Mesenchymal stem cell (in vitro differentiated cells and primary cell): Measurements from ENCODE around the gene PCED1A.

Source experiments
- DNase-seq: peaks from one replicate; pipeline ENCODE4 v3.0.0-alpha.2; 2013
- H2AFZ ChIP-seq: one replicate; pipeline ENCODE4 v1.6.1; 2013; ENCODE audit warnings: low read depth, mild to moderate bottlenecking, control low read depth, inconsistent platforms, low read length, moderate library complexity
- H2AK5ac ChIP-seq: 2 replicates; pipeline ENCODE4 v1.6.1; 2013; ENCODE audit warnings: low read length, moderate library complexity, mild to moderate bottlenecking, inconsistent platforms; ENCODE audit not compliant: severe bottlenecking
- H2BK120ac ChIP-seq: one replicate; pipeline ENCODE4 v1.6.1; 2013; ENCODE audit warnings: low read depth, mild to moderate bottlenecking, inconsistent platforms, low read length, moderate library complexity
- H2BK12ac ChIP-seq, 2 experiments: one replicate each; pipeline ENCODE4 v1.6.1; 2013; ENCODE audit warnings: inconsistent platforms in 2 of 2, low read length in 2 of 2, mild to moderate bottlenecking in 2 of 2, moderate library complexity in 2 of 2, control low read depth in 1 of 2
- H2BK15ac ChIP-seq: one replicate; pipeline ENCODE4 v1.6.1; 2013; ENCODE audit warnings: mild to moderate bottlenecking, low read depth, inconsistent platforms; ENCODE audit not compliant: poor library complexity, severe bottlenecking
- H2BK5ac ChIP-seq: 2 replicates; pipeline ENCODE4 v1.6.1; 2013; ENCODE audit warnings: low read depth, mild to moderate bottlenecking, low read length, control low read depth, inconsistent platforms; ENCODE audit not compliant: poor library complexity, severe bottlenecking
- H3K14ac ChIP-seq, 2 experiments: one replicate each; pipeline ENCODE4 v1.6.1; 2013; ENCODE audit warnings: inconsistent platforms in 2 of 2, low read length in 2 of 2, control low read depth in 1 of 2, mild to moderate bottlenecking in 1 of 2, moderate library complexity in 1 of 2
- H3K18ac ChIP-seq, 2 experiments: one replicate each; pipeline ENCODE4 v1.6.1; 2013; ENCODE audit warnings: inconsistent platforms in 2 of 2, low read length in 2 of 2, control low read depth in 1 of 2, low read depth in 1 of 2, mild to moderate bottlenecking in 1 of 2
- H3K23ac ChIP-seq, 2 experiments: one replicate each; pipeline ENCODE4 v1.6.1; 2013; ENCODE audit warnings: inconsistent platforms in 2 of 2, low read length in 2 of 2, mild to moderate bottlenecking in 2 of 2, moderate library complexity in 2 of 2, control low read depth in 1 of 2
- H3K27ac ChIP-seq: 2 replicates; pipeline ENCODE4 v1.5.1; 2013; ENCODE audit warnings: mild to moderate bottlenecking, moderate library complexity, low read length, control low read depth, inconsistent platforms; ENCODE audit not compliant: poor library complexity, severe bottlenecking
- H3K27me3 ChIP-seq, 2 experiments: 2 replicates each; pipeline versions ENCODE4 v1.6.1 to v1.7.0; 2013; ENCODE audit warnings: low read length in 2 of 2, mild to moderate bottlenecking in 2 of 2, moderate library complexity in 2 of 2, control low read depth in 1 of 2, inconsistent platforms in 1 of 2; ENCODE audit not compliant: control insufficient read depth in 1 of 2, insufficient read depth in 1 of 2
- H3K36me3 ChIP-seq, 2 experiments: 2 replicates each; pipeline versions ENCODE4 v1.6.1 to v1.7.0; 2013; ENCODE audit warnings: low read length in 2 of 2, control low read depth in 1 of 2, inconsistent platforms in 1 of 2, low read depth in 1 of 2, mild to moderate bottlenecking in 1 of 2; ENCODE audit not compliant: insufficient read depth in 2 of 2, control insufficient read depth in 1 of 2
- H3K4ac ChIP-seq, 2 experiments: one replicate each; pipeline ENCODE4 v1.6.1; 2013; ENCODE audit warnings: inconsistent platforms in 2 of 2, low read length in 2 of 2, mild to moderate bottlenecking in 2 of 2, moderate library complexity in 2 of 2, control low read depth in 1 of 2, low read depth in 1 of 2
- H3K4me1 ChIP-seq: 2 replicates; pipeline ENCODE4 v1.6.1; 2013; ENCODE audit warnings: low read depth, low read length, control low read depth; ENCODE audit not compliant: control insufficient read depth, insufficient read depth
- H3K4me2 ChIP-seq: 2 replicates; pipeline ENCODE4 v1.6.1; 2013; ENCODE audit warnings: low read length, mild to moderate bottlenecking, inconsistent platforms; ENCODE audit not compliant: poor library complexity, severe bottlenecking
- H3K4me3 ChIP-seq, 2 experiments: 2 replicates each; pipeline versions ENCODE4 v1.5.1 to v1.7.0; 2013; ENCODE audit warnings: low read length in 2 of 2, mild to moderate bottlenecking in 2 of 2, control low read depth in 1 of 2, low read depth in 1 of 2; ENCODE audit not compliant: insufficient read depth in 1 of 2
- H3K79me1 ChIP-seq: replicated peaks from 2 replicates; pipeline ENCODE4 v1.6.1; 2013; ENCODE audit warnings: mild to moderate bottlenecking, control low read depth, low read length, inconsistent platforms; ENCODE audit not compliant: poor library complexity, severe bottlenecking
- H3K9ac ChIP-seq: 2 replicates; pipeline ENCODE4 v1.7.0; 2013; ENCODE audit warnings: mild to moderate bottlenecking, low read length, moderate library complexity
- H3K9me3 ChIP-seq: 2 replicates; pipeline ENCODE4 v1.7.0; 2013; ENCODE audit warnings: mild to moderate bottlenecking, low read length; ENCODE audit not compliant: control insufficient read depth
- H4K8ac ChIP-seq: one replicate; pipeline ENCODE4 v1.6.1; 2013; ENCODE audit warnings: inconsistent platforms, mild to moderate bottlenecking, low read length, moderate library complexity
- H4K91ac ChIP-seq: one replicate; pipeline ENCODE4 v1.6.1; 2013; ENCODE audit warnings: mild to moderate bottlenecking, low read length, inconsistent platforms
- WGBS: methylation state at CpG from one replicate; pipeline ENCODE4 v1.1.7; 2013; ENCODE audit warnings: mixed read lengths; 5-methylcytosine and 5-hydroxymethylcytosine counted together

Gene PCED1A

DNA sequence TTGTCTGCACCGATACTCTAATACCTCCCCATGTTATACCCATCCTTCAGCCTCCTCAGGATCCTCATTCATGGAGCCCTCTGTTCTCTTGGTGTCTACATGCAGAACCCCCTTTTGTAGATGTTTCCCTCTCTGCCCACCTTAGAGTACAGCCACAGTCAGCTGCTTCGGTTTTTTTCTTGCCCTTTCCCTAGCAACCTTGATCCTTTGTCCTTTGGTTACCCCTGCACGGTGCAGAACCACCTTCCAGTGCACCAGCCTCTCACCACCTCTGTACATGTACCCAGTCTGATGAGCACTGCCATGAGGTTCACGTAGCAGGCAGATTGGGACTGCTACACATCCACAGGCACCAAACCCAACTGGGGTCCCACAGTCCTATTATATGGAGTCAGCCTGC lies 7.3 kb upstream of the PCED1A start:
- Histone ChIP-seq H3K9me3 (no peaks in the 10 kb centered on the region), H2BK15ac (no peak overlapping the region), H4K8ac (no peak overlapping the region), H3K14ac (no peak overlapping the region), H2BK120ac (no peak overlapping the region), H3K23ac (no peak overlapping the region), H2BK12ac (no peak overlapping the region), H3K27ac (no peak overlapping the region), H3K18ac (no peak overlapping the region), H3K4me1 (peaks cover 3% of the 10 kb centered on the region), H3K79me1 (peaks cover 28% of the 10 kb centered on the region), H3K9ac (no peak overlapping the region), H3K4ac (no peak overlapping the region), H2AFZ (no peak overlapping the region), H2BK5ac (no peak overlapping the region), H3K4me3 (no peak overlapping the region), H3K36me3 (peaks cover 7 to 29% of the 10 kb centered on the region in 2 experiments), H3K4me2 (no peak overlapping the region), H4K91ac (no peak overlapping the region), H3K27me3 (no peaks in the 10 kb centered on the region), H2AK5ac (no peak overlapping the region)
- no peak for DNase-seq
- WGBS = 96% methylated on average over 4 of the region's 4 CpGs

DNA sequence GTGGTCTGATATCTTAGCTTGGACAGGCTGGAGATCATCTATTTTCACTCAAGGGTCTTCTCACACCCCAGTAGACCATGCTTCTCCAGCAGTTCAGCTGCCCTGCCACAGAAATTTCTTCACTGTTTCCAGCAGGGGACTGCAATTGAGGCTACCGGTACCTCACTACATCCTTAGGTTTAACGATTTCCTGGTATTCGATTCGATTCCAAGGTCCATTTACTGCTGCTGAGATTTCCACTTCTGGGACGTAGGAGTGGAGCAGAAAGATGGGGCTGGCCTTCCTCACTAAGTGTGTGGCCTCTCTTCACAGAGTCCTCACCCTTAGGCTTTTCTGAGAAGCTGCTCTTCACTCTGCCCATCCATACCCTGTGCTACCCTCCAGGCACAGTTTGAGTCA lies 6.2 kb upstream of the PCED1A start:
- Histone ChIP-seq H3K27me3 (no peaks in the 10 kb centered on the region), H2AFZ (no peak overlapping the region), H3K9me3 (no peaks in the 10 kb centered on the region), H3K4me3 (no peak overlapping the region), H3K14ac (no peak overlapping the region), H3K27ac (no peak overlapping the region), H3K79me1 (peaks cover 29% of the 10 kb centered on the region), H4K91ac (no peak overlapping the region), H3K9ac (no peak overlapping the region), H3K4me2 (no peak overlapping the region), H3K36me3 (peaks cover 7 to 29% of the 10 kb centered on the region in 2 experiments), H3K23ac (no peak overlapping the region), H2BK5ac (no peak overlapping the region), H3K18ac (no peak overlapping the region), H2BK12ac (no peak overlapping the region), H2BK120ac (no peak overlapping the region), H2BK15ac (no peak overlapping the region), H2AK5ac (no peak overlapping the region), H3K4ac (no peak overlapping the region), H4K8ac (no peak overlapping the region), H3K4me1 (peaks cover 2% of the 10 kb centered on the region)
- no peak for DNase-seq
- 95% methylated on average over 5 of the region's 5 CpGs for WGBS

DNA sequence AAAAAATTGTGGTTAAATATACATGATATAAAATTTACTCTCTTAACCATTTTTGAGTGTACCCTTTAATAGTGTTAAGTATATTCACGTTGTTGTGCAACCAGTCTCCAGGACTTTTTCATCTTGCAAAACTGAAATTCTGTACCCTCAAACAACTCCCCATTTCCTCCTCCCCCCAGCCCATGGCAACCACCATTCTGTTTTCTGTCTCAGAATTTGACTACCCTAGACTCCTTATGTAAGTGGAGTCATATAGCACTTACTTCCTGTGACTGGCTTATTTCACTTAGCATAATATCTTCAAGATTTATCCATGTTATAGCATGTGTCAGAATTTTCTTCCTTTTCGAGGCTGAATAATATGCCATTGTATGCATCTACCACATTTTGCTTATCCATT lies 5.2 kb upstream of the PCED1A start:
- Histone ChIP-seq H2BK12ac (no peak overlapping the region), H3K9me3 (no peaks in the 10 kb centered on the region), H2BK15ac (no peak overlapping the region), H3K27me3 (no peaks in the 10 kb centered on the region), H2AFZ (no peak overlapping the region), H3K4me2 (no peak overlapping the region), H2BK5ac (no peak overlapping the region), H3K23ac (no peak overlapping the region), H3K9ac (no peak overlapping the region), H2AK5ac (no peak overlapping the region), H3K4ac (no peak overlapping the region), H4K91ac (no peak overlapping the region), H3K27ac (no peak overlapping the region), H2BK120ac (no peak overlapping the region), H3K14ac (no peak overlapping the region), H4K8ac (no peak overlapping the region), H3K4me1 (peaks cover 6% of the 10 kb centered on the region), H3K36me3 (peaks cover 7 to 29% of the 10 kb centered on the region in 2 experiments), H3K18ac (no peak overlapping the region), H3K79me1 (peaks cover 31% of the 10 kb centered on the region), H3K4me3 (no peak overlapping the region)
- 94% methylated on average over 2 of the region's 2 CpGs for WGBS
- no peak for DNase-seq

DNA sequence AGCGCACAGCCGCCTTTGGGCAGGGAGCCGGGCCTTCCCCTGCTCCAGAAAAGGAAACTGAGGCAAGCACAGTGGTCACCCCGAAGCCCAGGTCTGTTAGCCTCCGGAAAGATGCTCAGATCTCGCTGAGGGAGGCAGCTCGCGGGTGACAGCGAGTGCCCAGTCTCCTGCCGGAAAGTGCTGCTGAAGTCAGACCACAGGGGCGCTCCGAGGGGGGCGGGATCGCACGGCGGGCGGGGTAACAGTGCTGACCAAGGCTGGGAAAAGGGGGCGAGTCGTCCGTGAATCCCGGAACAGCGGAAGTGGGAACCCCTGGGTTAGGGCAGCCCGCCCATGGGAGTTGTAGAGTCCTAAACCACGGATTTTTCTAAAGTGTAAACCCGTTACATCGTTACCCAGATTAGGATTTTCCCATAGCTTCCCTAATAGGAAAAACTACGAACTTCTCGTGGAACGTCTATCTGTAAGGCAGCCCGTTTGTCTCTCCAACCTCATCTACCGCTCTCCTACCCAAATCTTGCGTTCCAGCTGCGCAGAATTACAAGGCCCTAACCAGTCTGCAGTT lies 594 bp upstream of the PCED1A start:
- Histone ChIP-seq H2BK120ac (peak overlapping the region; percentile 69), H2AK5ac (peak overlapping the region; percentile 65), H3K36me3 (peaks cover 25 to 47% of the 10 kb centered on the region in 2 experiments), H2BK12ac (peak overlapping the region in 1 of 2 experiments; percentile 15), H3K9me3 (no peaks in the 10 kb centered on the region), H3K79me1 (peaks cover 40% of the 10 kb centered on the region), H3K4me3 (peak overlapping the region; percentile 88 to 92), H3K4me2 (peak overlapping the region; percentile 61), H3K23ac (no peak overlapping the region), H3K4me1 (peaks cover 15% of the 10 kb centered on the region), H2BK15ac (no peak overlapping the region), H3K4ac (peak overlapping the region in 1 of 2 experiments; percentile 78), H4K8ac (peak overlapping the region; percentile 59), H3K9ac (peak overlapping the region; percentile 92), H2BK5ac (peak overlapping the region; percentile 68), H2AFZ (peak overlapping the region; percentile 75), H3K27me3 (no peaks in the 10 kb centered on the region), H4K91ac (no peak overlapping the region), H3K18ac (peak overlapping the region; percentile 79 to 91), H3K14ac (peak overlapping the region in 1 of 2 experiments; percentile 48), H3K27ac (peak overlapping the region; percentile 66)
- WGBS = 3% methylated on average over 33 of the region's 33 CpGs
- DNase-seq = peak; percentile 91
